GM19328 (cell line): Measurements from ENCODE around the gene ZNF800.

Experiments used
- ATAC-seq: cut with Tn5 transposase; IDR thresholded peaks from one replicate; pipeline ENCODE4 v1.9.1; 2021; ENCODE audit warnings: mild to moderate bottlenecking, moderate library complexity; ENCODE audit not compliant: unreplicated experiment

ZNF800 gene

GRCh38 chr7:127391591-127392181, 822 bp downstream of the ZNF800 start:
- peak; percentile 38 for ATAC-seq

- ATAC-seq, result no peak
These were observed 1.5 kb downstream of the ZNF800 start for GRCh38 chr7:127390817-127391590.

- no peak for ATAC-seq
These were observed 2.2 kb downstream of the ZNF800 start for GRCh38 chr7:127390186-127390816.

GRCh38 chr7:127389321-127389720, 3.2 kb downstream of the ZNF800 start:
- ATAC-seq, result no peak

- ATAC-seq, result no peak
These were observed 4.5 kb downstream of the ZNF800 start for GRCh38 chr7:127387974-127388373.

- no peak for ATAC-seq
These were observed 9.2 kb downstream of the ZNF800 start for GRCh38 chr7:127383123-127383835.

- no peak for ATAC-seq
These were observed 10.0 kb downstream of the ZNF800 start for GRCh38 chr7:127382301-127383085.

- ATAC-seq, result no peak
These were observed 12.0 kb downstream of the ZNF800 start for GRCh38 chr7:127380479-127380878.

- no peak for ATAC-seq
These were observed 12.9 kb downstream of the ZNF800 start for GRCh38 chr7:127379642-127380041.

- ATAC-seq, result no peak
These were observed 14.0 kb downstream of the ZNF800 start for GRCh38 chr7:127378537-127378936.

- no peak for ATAC-seq
These were observed 15.1 kb downstream of the ZNF800 start for GRCh38 chr7:127377425-127377824.

- no peak for ATAC-seq
These were observed 16.9 kb downstream of the ZNF800 start for GRCh38 chr7:127375631-127376030.

GRCh38 chr7:127367679-127368078, 24.8 kb downstream of the ZNF800 start:
- no peak for ATAC-seq

GRCh38 chr7:127366680-127367079, 25.8 kb downstream of the ZNF800 start:
- ATAC-seq, result no peak

- no peak for ATAC-seq
These were observed 26.6 kb downstream of the ZNF800 start for GRCh38 chr7:127365957-127366315.

- ATAC-seq, result no peak
These were observed 27.1 kb downstream of the ZNF800 start for GRCh38 chr7:127365164-127365956.

- ATAC-seq, result no peak
These were observed 30.0 kb downstream of the ZNF800 start for GRCh38 chr7:127362364-127363027.

GRCh38 chr7:127361736-127362135, 30.8 kb downstream of the ZNF800 start:
- no peak for ATAC-seq

GRCh38 chr7:127359011-127359410, 33.5 kb downstream of the ZNF800 start:
- no peak for ATAC-seq
